ENCODE measurements around the gene ARFGAP3.
A peak's percentile ranks its signal among the peaks of the same experiment; 100 is the strongest.

The ARFGAP3 gene

DNA sequence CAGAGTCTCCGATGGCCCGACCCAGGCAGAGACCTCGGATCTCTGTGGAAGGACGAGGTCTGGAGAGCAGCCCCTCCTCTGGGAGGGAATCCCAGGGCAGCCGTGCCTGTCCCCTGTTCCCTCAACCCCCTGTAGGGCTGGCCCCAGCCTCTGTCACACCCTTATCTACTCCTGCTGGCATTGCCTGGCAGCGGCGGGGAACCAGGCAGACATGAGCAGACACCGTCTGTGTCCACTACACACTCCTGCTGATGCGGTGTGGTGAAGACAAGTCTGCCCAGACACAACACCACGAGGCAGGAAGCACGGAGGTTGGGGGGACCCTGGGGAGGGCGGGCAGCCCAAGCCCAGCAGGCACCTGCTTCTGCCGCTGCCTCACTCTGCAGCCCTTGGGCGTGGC, 83.9 kb downstream of the ARFGAP3 start:
- H3K36me3 ChIP-seq (ENCODE audit: control insufficient read depth in 5 of 5, insufficient read depth in 5 of 5, low read length in 5 of 5): no peaks in the 10 kb centered on the region

DNA sequence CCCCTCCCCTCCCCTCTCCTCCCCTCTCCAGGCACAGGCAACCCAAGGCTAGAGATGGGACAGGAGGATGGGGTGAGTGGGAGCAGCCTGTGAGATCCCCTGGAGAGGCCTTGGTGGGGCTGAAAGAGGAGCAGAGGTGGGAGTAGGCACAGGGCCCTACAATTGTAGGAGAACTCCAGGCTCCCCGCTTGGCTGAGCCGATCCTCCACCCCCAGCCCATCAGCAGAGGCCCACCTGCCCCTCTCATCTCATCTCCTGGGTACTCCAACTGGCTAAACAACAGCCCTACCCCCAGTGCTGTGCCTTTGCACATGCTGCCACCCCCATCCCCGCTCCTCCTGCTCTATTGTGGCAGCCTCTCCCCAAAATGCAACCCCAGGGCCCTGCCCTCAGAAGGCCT, 84.4 kb downstream of the ARFGAP3 start:
- Histone ChIP-seq H3K9ac (ENCODE audit: low read length in 5 of 5) (no peak overlapping the region), H3K27ac (ENCODE audit: low read depth, low read length) (no peak overlapping the region), H3K4me3 (ENCODE audit: low read depth in 1 of 5, low read length in 5 of 5) (no peak overlapping the region)

More for the DNA sequence above, 83.9 kb downstream of the ARFGAP3 start:
- Histone ChIP-seq H3K4me1 (ENCODE audit: control insufficient read depth in 5 of 5, insufficient read depth in 5 of 5, low read length in 5 of 5) (peaks cover 0 to 11% (median 9%) of the 10 kb centered on the region in 5 donors), H3K4me3 (ENCODE audit: low read depth in 1 of 5, low read length in 5 of 5) (no peak overlapping the region), H3K27me3 (ENCODE audit: control insufficient read depth in 5 of 5, insufficient read depth in 4 of 5, low read length in 5 of 5) (peaks cover 0 to 8% (median 5%) of the 10 kb centered on the region in 5 donors), H3K9me3 (ENCODE audit: control insufficient read depth in 5 of 5, low read length in 5 of 5) (no peaks in the 10 kb centered on the region), H3K27ac (ENCODE audit: low read depth, low read length) (no peak overlapping the region), H3K9ac (ENCODE audit: low read length in 5 of 5) (no peak overlapping the region)

DNA sequence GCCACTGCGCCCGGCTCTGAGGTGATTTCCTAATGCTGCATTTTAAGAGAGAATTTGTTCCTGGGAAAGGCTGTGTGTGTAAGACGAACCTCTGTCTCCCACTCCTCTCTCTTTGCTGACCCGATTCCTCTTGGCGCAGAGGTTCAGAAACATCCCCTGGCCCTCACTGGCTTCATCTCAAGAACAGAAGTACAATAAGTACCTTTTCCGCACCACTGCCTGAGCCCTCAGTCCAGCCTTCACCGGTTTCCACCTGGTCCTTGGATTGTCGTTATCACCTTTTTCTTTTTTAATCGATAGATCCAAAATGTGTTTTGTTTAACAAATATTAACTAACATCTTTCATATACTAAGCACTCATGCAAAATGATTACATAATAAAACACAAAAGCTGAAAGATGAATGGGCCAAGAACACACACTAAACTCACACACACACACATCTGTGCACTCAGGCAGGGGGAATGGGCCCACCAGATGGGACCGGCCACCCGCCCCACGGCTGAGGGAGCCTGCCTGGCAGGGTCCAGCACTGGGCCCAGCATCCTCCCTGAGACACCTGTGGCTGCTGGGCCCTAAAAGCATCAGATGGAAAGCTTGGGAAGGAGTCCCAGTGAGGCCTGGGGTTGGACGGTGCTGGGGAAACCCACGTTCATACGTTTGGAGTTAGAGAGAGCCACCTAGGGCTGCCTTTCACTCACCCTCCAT, 86.0 kb downstream of the ARFGAP3 start:
- H3K4me1 ChIP-seq (ENCODE audit: control insufficient read depth in 5 of 5, insufficient read depth in 5 of 5, low read length in 5 of 5): peaks cover 0 to 11% (median 9%) of the 10 kb centered on the region in 5 donors
- H3K27ac ChIP-seq (ENCODE audit: low read depth, low read length): no peak overlapping the region
- H3K9ac ChIP-seq (ENCODE audit: low read length in 5 of 5): no peak overlapping the region
- H3K9me3 ChIP-seq (ENCODE audit: control insufficient read depth in 5 of 5, low read length in 5 of 5): no peaks in the 10 kb centered on the region
- no peaks in the 10 kb centered on the region for H3K36me3 ChIP-seq (ENCODE audit: control insufficient read depth in 5 of 5, insufficient read depth in 5 of 5, low read length in 5 of 5)
- peaks cover 0 to 8% (median 5%) of the 10 kb centered on the region in 5 donors for H3K27me3 ChIP-seq (ENCODE audit: control insufficient read depth in 5 of 5, insufficient read depth in 4 of 5, low read length in 5 of 5)
- no peak overlapping the region for H3K4me3 ChIP-seq (ENCODE audit: low read depth in 1 of 5, low read length in 5 of 5)

More for the DNA sequence above, 84.4 kb downstream of the ARFGAP3 start:
- H3K36me3 ChIP-seq (ENCODE audit: control insufficient read depth in 5 of 5, insufficient read depth in 5 of 5, low read length in 5 of 5): no peaks in the 10 kb centered on the region
- H3K27me3 ChIP-seq (ENCODE audit: control insufficient read depth in 5 of 5, insufficient read depth in 4 of 5, low read length in 5 of 5): peaks cover 0 to 8% (median 5%) of the 10 kb centered on the region in 5 donors
- H3K4me1 ChIP-seq (ENCODE audit: control insufficient read depth in 5 of 5, insufficient read depth in 5 of 5, low read length in 5 of 5): peaks cover 0 to 11% (median 9%) of the 10 kb centered on the region in 5 donors
- H3K9me3 ChIP-seq (ENCODE audit: control insufficient read depth in 5 of 5, low read length in 5 of 5): no peaks in the 10 kb centered on the region

DNA sequence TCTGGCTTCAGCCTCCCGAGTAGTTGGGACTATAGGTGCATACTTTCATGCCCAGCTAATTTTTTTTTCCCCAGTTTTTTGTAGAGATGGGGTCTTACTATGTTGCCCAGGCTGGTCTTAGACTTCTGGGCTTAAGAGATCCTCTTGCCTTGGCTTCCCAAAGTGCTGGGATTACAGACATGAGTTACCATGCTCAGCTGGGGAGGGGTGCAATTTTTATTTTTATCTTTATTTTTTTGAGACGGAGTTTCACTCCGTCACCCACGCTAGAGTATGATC, 86.7 kb downstream of the ARFGAP3 start:
- Histone ChIP-seq H3K27ac (ENCODE audit: low read depth, low read length) (no peak overlapping the region), H3K4me1 (ENCODE audit: control insufficient read depth in 5 of 5, insufficient read depth in 5 of 5, low read length in 5 of 5) (peaks cover 0 to 11% (median 9%) of the 10 kb centered on the region in 5 donors), H3K9ac (ENCODE audit: low read length in 5 of 5) (no peak overlapping the region), H3K27me3 (ENCODE audit: control insufficient read depth in 5 of 5, insufficient read depth in 4 of 5, low read length in 5 of 5) (peaks cover 0 to 8% (median 5%) of the 10 kb centered on the region in 5 donors), H3K36me3 (ENCODE audit: control insufficient read depth in 5 of 5, insufficient read depth in 5 of 5, low read length in 5 of 5) (no peaks in the 10 kb centered on the region), H3K4me3 (ENCODE audit: low read depth in 1 of 5, low read length in 5 of 5) (peak overlapping the region in 1 of 5 donors; percentile 48), H3K9me3 (ENCODE audit: control insufficient read depth in 5 of 5, low read length in 5 of 5) (no peaks in the 10 kb centered on the region)

DNA sequence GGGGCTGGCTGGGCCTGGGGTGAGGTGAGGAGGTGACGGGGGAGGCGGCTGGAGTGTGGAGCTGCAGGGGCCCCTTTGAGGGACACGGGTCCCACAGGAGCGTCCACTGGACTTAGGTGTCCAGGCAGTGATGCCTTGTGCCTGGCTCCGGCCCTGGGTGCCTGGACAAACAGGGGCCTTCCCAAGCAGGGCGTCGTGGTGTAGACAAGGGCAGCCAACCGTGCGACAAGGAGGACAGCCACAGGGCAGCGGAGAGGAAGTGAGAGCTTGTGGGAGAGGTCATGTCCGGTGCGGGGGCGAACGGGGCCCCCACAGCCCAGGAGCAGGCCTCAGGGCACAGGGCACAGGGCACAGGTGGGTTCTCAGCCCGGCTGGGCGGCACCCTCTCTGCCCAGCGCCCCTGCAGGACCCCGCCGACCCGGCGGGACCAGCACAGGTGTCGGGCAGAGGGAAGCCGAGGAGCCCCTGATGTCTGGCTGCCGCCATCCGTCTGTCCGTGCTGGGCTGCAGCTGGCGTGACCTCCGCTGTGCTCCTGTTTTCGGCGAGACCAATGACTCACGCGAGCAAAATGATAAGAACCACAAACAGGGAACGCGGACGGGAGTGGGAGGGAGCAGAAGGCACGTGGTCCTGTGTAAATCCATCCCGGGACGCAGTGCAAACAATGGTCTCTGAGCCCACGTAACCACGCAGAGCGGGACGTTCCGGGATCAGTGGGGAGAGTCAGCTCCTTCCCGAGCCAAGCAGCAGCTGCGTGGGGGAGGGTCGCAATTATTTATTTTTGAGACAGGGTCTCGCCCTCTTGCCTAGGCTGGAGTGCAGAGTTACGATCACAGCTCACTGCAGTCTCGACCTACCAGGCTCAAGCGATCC, 87.3 kb downstream of the ARFGAP3 start:
- peak overlapping the region; percentile 10 to 51 (median 19) for H3K4me3 ChIP-seq (ENCODE audit: low read depth in 1 of 5, low read length in 5 of 5)
- H3K4me1 ChIP-seq (ENCODE audit: control insufficient read depth in 5 of 5, insufficient read depth in 5 of 5, low read length in 5 of 5): peaks cover 0 to 11% (median 9%) of the 10 kb centered on the region in 5 donors
- H3K9ac ChIP-seq (ENCODE audit: low read length in 5 of 5): no peak overlapping the region
- no peaks in the 10 kb centered on the region for H3K36me3 ChIP-seq (ENCODE audit: control insufficient read depth in 5 of 5, insufficient read depth in 5 of 5, low read length in 5 of 5)
- no peak overlapping the region for H3K27ac ChIP-seq (ENCODE audit: low read depth, low read length)
- no peaks in the 10 kb centered on the region for H3K9me3 ChIP-seq (ENCODE audit: control insufficient read depth in 5 of 5, low read length in 5 of 5)
- H3K27me3 ChIP-seq (ENCODE audit: control insufficient read depth in 5 of 5, insufficient read depth in 4 of 5, low read length in 5 of 5): peaks cover 0 to 8% (median 5%) of the 10 kb centered on the region in 5 donors

DNA sequence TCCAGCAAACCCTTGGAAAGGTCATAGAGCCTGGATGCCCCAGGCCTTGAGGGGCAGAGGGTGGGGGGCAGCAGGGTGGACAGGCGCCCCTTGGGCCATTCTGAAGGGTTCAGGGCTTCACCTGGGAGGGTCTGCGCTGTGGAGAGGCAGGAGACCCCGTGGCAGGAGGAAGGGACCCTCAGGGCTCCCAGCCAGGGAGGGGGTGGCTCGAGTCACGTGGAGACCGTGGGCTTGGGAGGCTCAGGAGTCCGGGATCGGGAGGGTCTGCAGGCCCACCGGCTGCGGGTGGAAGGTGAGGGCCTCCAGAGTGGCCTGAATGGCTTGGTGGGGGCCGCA, 87.9 kb downstream of the ARFGAP3 start:
- H3K27me3 ChIP-seq (ENCODE audit: control insufficient read depth in 5 of 5, insufficient read depth in 4 of 5, low read length in 5 of 5): peaks cover 0 to 8% (median 5%) of the 10 kb centered on the region in 5 donors
- no peak overlapping the region for H3K4me3 ChIP-seq (ENCODE audit: low read depth in 1 of 5, low read length in 5 of 5)
- H3K36me3 ChIP-seq (ENCODE audit: control insufficient read depth in 5 of 5, insufficient read depth in 5 of 5, low read length in 5 of 5): no peaks in the 10 kb centered on the region
- no peaks in the 10 kb centered on the region for H3K9me3 ChIP-seq (ENCODE audit: control insufficient read depth in 5 of 5, low read length in 5 of 5)
- peaks cover 0 to 11% (median 9%) of the 10 kb centered on the region in 5 donors for H3K4me1 ChIP-seq (ENCODE audit: control insufficient read depth in 5 of 5, insufficient read depth in 5 of 5, low read length in 5 of 5)
- no peak overlapping the region for H3K27ac ChIP-seq (ENCODE audit: low read depth, low read length)
- no peak overlapping the region for H3K9ac ChIP-seq (ENCODE audit: low read length in 5 of 5)

DNA sequence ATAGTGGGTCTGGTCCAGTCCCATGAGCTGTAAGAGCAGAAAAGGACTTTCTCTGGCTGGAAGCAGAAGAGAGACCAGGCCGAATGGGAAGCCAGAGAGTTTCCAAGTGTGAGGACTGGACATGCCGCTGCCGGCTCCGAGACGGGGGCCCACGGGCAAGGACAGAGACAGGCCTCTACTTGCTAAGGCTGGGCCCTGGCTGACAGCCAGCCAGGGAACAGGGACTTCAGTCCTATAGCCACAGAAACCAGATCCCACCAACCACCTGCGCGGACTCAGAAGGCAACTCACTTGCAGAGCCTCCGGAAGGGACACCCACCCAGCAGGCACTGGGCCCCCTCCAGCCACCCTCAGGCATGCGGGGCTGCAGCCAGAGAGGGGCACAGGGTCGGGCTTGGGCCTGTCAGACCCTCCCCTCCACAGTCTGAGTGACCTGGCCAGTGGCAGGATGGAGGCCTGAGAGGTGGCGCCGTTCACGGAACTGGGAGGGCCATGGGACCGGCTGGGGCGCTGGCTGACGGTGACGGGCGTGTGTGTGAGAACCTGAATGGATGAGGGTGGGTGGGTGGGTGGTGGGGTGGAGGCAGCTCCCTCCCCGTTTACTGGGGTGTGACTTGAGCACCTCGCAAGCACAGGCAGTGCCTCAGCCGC, 88.6 kb downstream of the ARFGAP3 start:
- Histone ChIP-seq H3K36me3 (ENCODE audit: control insufficient read depth in 5 of 5, insufficient read depth in 5 of 5, low read length in 5 of 5) (no peaks in the 10 kb centered on the region), H3K27ac (ENCODE audit: low read depth, low read length) (no peak overlapping the region), H3K9ac (ENCODE audit: low read length in 5 of 5) (no peak overlapping the region), H3K4me1 (ENCODE audit: control insufficient read depth in 5 of 5, insufficient read depth in 5 of 5, low read length in 5 of 5) (peaks cover 0 to 11% (median 9%) of the 10 kb centered on the region in 5 donors), H3K9me3 (ENCODE audit: control insufficient read depth in 5 of 5, low read length in 5 of 5) (no peaks in the 10 kb centered on the region), H3K4me3 (ENCODE audit: low read depth in 1 of 5, low read length in 5 of 5) (no peak overlapping the region), H3K27me3 (ENCODE audit: control insufficient read depth in 5 of 5, insufficient read depth in 4 of 5, low read length in 5 of 5) (peaks cover 0 to 8% (median 5%) of the 10 kb centered on the region in 5 donors)

DNA sequence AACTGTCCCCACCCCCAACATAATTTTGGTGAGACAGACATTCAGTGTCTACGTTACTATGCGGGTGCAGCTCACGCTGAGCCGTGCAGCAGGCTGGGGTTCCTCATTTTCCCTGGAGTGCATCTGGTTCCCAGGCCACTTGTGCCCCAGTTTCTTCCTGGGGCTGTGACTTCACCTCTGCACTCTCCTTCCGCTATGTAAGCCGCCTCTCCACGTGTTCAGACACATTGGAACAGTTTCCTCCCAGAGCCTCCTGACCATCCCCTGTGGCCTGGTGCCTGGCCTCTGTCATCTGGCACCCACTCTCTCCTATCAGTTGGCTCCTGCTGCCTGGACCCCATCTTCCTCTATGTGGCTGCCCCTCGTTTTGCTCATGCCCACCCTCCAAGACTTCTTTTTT, 90.2 kb downstream of the ARFGAP3 start:
- Histone ChIP-seq H3K4me1 (ENCODE audit: control insufficient read depth in 5 of 5, insufficient read depth in 5 of 5, low read length in 5 of 5) (peaks cover 0 to 11% (median 9%) of the 10 kb centered on the region in 5 donors), H3K36me3 (ENCODE audit: control insufficient read depth in 5 of 5, insufficient read depth in 5 of 5, low read length in 5 of 5) (no peaks in the 10 kb centered on the region), H3K9ac (ENCODE audit: low read length in 5 of 5) (no peak overlapping the region), H3K27me3 (ENCODE audit: control insufficient read depth in 5 of 5, insufficient read depth in 4 of 5, low read length in 5 of 5) (peaks cover 0 to 5% (median 5%) of the 10 kb centered on the region in 5 donors), H3K4me3 (ENCODE audit: low read depth in 1 of 5, low read length in 5 of 5) (no peak overlapping the region), H3K9me3 (ENCODE audit: control insufficient read depth in 5 of 5, low read length in 5 of 5) (no peaks in the 10 kb centered on the region), H3K27ac (ENCODE audit: low read depth, low read length) (no peak overlapping the region)

DNA sequence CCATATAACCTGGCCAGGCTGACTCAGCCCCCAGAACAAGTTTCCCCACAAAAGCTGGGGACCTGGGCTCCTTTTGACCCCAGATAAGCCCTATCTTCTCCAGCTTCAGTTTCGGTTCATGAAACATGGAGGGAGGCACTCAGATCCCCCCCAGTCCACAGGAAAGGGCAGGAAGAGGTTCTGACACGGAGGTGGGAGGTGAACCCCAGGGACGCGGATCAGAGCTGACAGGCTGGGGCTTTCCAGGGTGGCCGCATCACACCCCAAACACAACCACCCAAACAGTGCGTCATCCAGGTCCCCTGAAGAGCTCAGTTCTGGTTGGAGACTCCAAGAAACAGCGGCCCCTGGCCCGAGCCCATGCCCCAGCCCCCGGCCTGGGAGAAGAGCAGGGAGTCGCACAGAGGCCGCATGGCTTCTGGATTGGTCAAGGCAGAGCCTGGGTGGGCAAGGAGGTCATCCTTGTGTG, 92.1 kb downstream of the ARFGAP3 start:
- H3K4me3 ChIP-seq (ENCODE audit: low read depth in 1 of 5, low read length in 5 of 5): no peak overlapping the region
- peaks cover 0 to 7% (median 6%) of the 10 kb centered on the region in 5 donors for H3K4me1 ChIP-seq (ENCODE audit: control insufficient read depth in 5 of 5, insufficient read depth in 5 of 5, low read length in 5 of 5)
- no peak overlapping the region for H3K9ac ChIP-seq (ENCODE audit: low read length in 5 of 5)
- no peak overlapping the region for H3K27ac ChIP-seq (ENCODE audit: low read depth, low read length)
- no peaks in the 10 kb centered on the region for H3K9me3 ChIP-seq (ENCODE audit: control insufficient read depth in 5 of 5, low read length in 5 of 5)
- H3K27me3 ChIP-seq (ENCODE audit: control insufficient read depth in 5 of 5, insufficient read depth in 4 of 5, low read length in 5 of 5): peaks cover 0 to 5% (median 2%) of the 10 kb centered on the region in 5 donors
- H3K36me3 ChIP-seq (ENCODE audit: control insufficient read depth in 5 of 5, insufficient read depth in 5 of 5, low read length in 5 of 5): no peaks in the 10 kb centered on the region
